GM23338 (cell line): ENCODE measurements around the gene GSC2. TPM values are rescaled to one million over a fixed set of nuclear protein-coding genes. Genes with fewer than 3 reads are reported as not detected.

Experiments
- ATAC-seq: fragments of 200-7000 bp; cut with Tn5 transposase; 3 replicates; pipeline ENCODE4 v1.9.1; 2020
- DNase-seq: peaks from one replicate; pipeline ENCODE4 v3.0.0-alpha.2; 2015; ENCODE audit warnings: low spot score
- H2AFZ ChIP-seq: fragments of 200-600 bp; sonication (generic); 2 replicates; pipeline ENCODE4 v1.8.0; 2016; ENCODE audit warnings: antibody characterized with exemption, mild to moderate bottlenecking, moderate library complexity
- H3F3A ChIP-seq: fragments of 200-600 bp; sonication (generic); replicated peaks from 2 replicates; pipeline ENCODE4 v1.8.0; 2017; ENCODE audit warnings: antibody characterized with exemption, mixed run types, low read depth
- H3K27ac ChIP-seq: fragments of 200-600 bp; sonication (generic); 2 replicates; pipeline ENCODE4 v1.6.1; 2016; ENCODE audit warnings: low read depth
- H3K27me3 ChIP-seq: fragments of 200-600 bp; sonication (generic); 2 replicates; pipeline ENCODE4 v1.8.0; 2016; ENCODE audit warnings: mild to moderate bottlenecking, mixed run types, moderate library complexity; ENCODE audit not compliant: insufficient read depth
- H3K36me3 ChIP-seq: fragments of 200-600 bp; sonication (generic); 2 replicates; pipeline ENCODE4 v1.8.0; 2016; ENCODE audit warnings: mild to moderate bottlenecking; ENCODE audit not compliant: insufficient read depth
- H3K4me1 ChIP-seq: fragments of 200-600 bp; sonication (generic); 2 replicates; pipeline ENCODE4 v1.8.0; 2016; ENCODE audit warnings: mild to moderate bottlenecking, moderate library complexity; ENCODE audit not compliant: insufficient read depth
- H3K4me2 ChIP-seq: fragments of 200-600 bp; sonication (generic); 2 replicates; pipeline ENCODE4 v1.7.1; 2017; ENCODE audit warnings: mixed run types
- H3K4me3 ChIP-seq: fragments of 200-600 bp; sonication (generic); 2 replicates; pipeline ENCODE4 v1.6.1; 2016; ENCODE audit warnings: mixed run types
- H3K79me2 ChIP-seq: fragments of 200-600 bp; sonication (generic); replicated peaks from 2 replicates; pipeline ENCODE4 v1.8.0; 2017; ENCODE audit warnings: mild to moderate bottlenecking; ENCODE audit not compliant: insufficient read depth
- H3K9me2 ChIP-seq: fragments of 200-600 bp; sonication (generic); 2 replicates; pipeline ENCODE4 v1.8.0; 2017; ENCODE audit not compliant: insufficient read depth
- H4K20me1 ChIP-seq: fragments of 200-600 bp; sonication (generic); replicated peaks from 2 replicates; pipeline ENCODE4 v1.8.0; 2017; ENCODE audit warnings: mild to moderate bottlenecking; ENCODE audit not compliant: insufficient read depth
- H3K27ac Mint-ChIP-seq: 2 replicates; pipeline ENCODE4 v1.8.0; 2020; ENCODE audit warnings: inconsistent platforms, mild to moderate bottlenecking, moderate library complexity, mixed read lengths
- H3K27me3 Mint-ChIP-seq: 3 replicates; pipeline ENCODE4 v1.8.0; 2022; ENCODE audit warnings: low read depth, mild to moderate bottlenecking, moderate library complexity, mixed read lengths, inconsistent platforms; ENCODE audit not compliant: insufficient read depth, poor library complexity
- H3K36me3 Mint-ChIP-seq: 3 replicates; pipeline ENCODE4 v1.8.0; 2021; ENCODE audit warnings: low read depth, mild to moderate bottlenecking, inconsistent platforms, moderate library complexity, mixed read lengths
- H3K4me1 Mint-ChIP-seq: 3 replicates; pipeline ENCODE4 v1.8.0; 2020; ENCODE audit warnings: mild to moderate bottlenecking, inconsistent platforms, mixed read lengths
- H3K4me3 Mint-ChIP-seq: 3 replicates; pipeline ENCODE4 v1.8.0; 2021; ENCODE audit warnings: moderate library complexity, mild to moderate bottlenecking, inconsistent platforms, mixed read lengths
- H3K9me3 Mint-ChIP-seq: 3 replicates; pipeline ENCODE4 v1.8.0; 2020; ENCODE audit warnings: moderate library complexity, mild to moderate bottlenecking, inconsistent platforms, mixed read lengths
- REST ChIP-seq: IDR thresholded peaks from one replicate; pipeline ENCODE4 v1.6.1; 2018; ENCODE audit warnings: antibody characterized with exemption; ENCODE audit not compliant: unreplicated experiment
- ZNF462 ChIP-seq: fragments of 250-450 bp; sonication (Bioruptor Pico); IDR thresholded peaks from 2 replicates; pipeline ENCODE4 v1.5.0; 2020; ENCODE audit warnings: mild to moderate bottlenecking, moderate library complexity
- polyA plus RNA-seq: library from polyadenylated mRNA; unstranded; fragments of >200 nt; fragmentation: Nextera tagmentation; extraction: Ambion mirVana; gene quantifications from 2 replicates; pipeline ENCODE4 v1.2.1, GENCODE V29; 2016
- total RNA-seq: library from RNA; depleted of rRNA; stranded (reverse); fragments of >200 nt; shearing (Covaris generic); gene quantifications from 2 replicates; pipeline ENCODE4 v1.2.3, GENCODE V29; 2014

GSC2 gene
- total and polyA plus RNA-seq, 2 experiments from 2014 or later = not detected

GRCh38 chr22:19175602-19176174 lies 25.6 kb upstream of the GSC2 start (continued):
- TF ChIP-seq REST = no peak
- no peak for TF ChIP-seq ZNF462

GRCh38 chr22:19175026-19175601 lies 25.0 kb upstream of the GSC2 start:
- H3K36me3 Mint-ChIP-seq = peaks cover 16% of the 10 kb centered on the region; the same call in 2 of the 3 replicates
- H4K20me1 ChIP-seq = peaks cover 7% of the 10 kb centered on the region
- no peak overlapping the region for H2AFZ ChIP-seq
- H3K4me3 Mint-ChIP-seq = no peak overlapping the region
- H3K9me3 Mint-ChIP-seq = no peaks in the 10 kb centered on the region; the same call in 2 of the 3 replicates
- DNase-seq (no peak), ATAC-seq (no peak)
- peak overlapping the region; percentile 88; the same call in 1 of the 2 replicates for H3K27ac ChIP-seq
- peaks cover 11% of the 10 kb centered on the region for H3K27me3 ChIP-seq
- H3K4me1 ChIP-seq = peaks cover 40% of the 10 kb centered on the region
- peaks cover 49% of the 10 kb centered on the region for H3K27me3 Mint-ChIP-seq
- H3K9me2 ChIP-seq = no peaks in the 10 kb centered on the region
- peak overlapping the region; percentile 86; the same call in 1 of the 2 replicates for H3K27ac Mint-ChIP-seq
- peaks cover 48% of the 10 kb centered on the region for H3K4me1 Mint-ChIP-seq
- peak overlapping the region; percentile 100; the same call in 1 of the 2 replicates for H3K4me2 ChIP-seq
- H3K36me3 ChIP-seq = no peaks in the 10 kb centered on the region
- peaks cover 35% of the 10 kb centered on the region for H3F3A ChIP-seq
- H3K4me3 ChIP-seq = peak overlapping the region; percentile 28; the same call in 1 of the 2 replicates
- peaks cover 32% of the 10 kb centered on the region for H3K79me2 ChIP-seq
- no peak for TF ChIP-seq ZNF462
